ENCODE measurements around the gene FOXP1.

Gene FOXP1

GRCh38 chr3:71503525-71504249, 79.8 kb downstream of the FOXP1 start (continued):
- TF ChIP-seq ZFP30 (CRISPR knock-in tag; IDR thresholded peaks at IDR 0.05) (no peak), ZNF70 (CRISPR knock-in tag; IDR thresholded peaks at IDR 0.05) (no peak), ZNF8 (CRISPR knock-in tag; IDR thresholded peaks at IDR 0.05) (no peak), GLIS3 (CRISPR knock-in tag; IDR thresholded peaks at IDR 0.05) (no peak)

GRCh38 chr3:71502066-71502625, 81.4 kb downstream of the FOXP1 start:
- ATAC-seq: no peak
- TF ChIP-seq CSDC2 (CRISPR knock-in tag; IDR thresholded peaks at IDR 0.05): no peak
- no peak for TF ChIP-seq ZC3H10 (CRISPR knock-in tag; IDR thresholded peaks at IDR 0.05)
- TF ChIP-seq CSRNP3 (CRISPR knock-in tag; IDR thresholded peaks at IDR 0.05): no peak
- no peak for TF ChIP-seq POU6F1 (CRISPR knock-in tag; IDR thresholded peaks at IDR 0.05; ENCODE audit: borderline replicate concordance, low read depth)
- no peak for TF ChIP-seq ZNF565 (CRISPR knock-in tag; conservative IDR thresholded peaks at IDR 0.05; ENCODE audit: low read depth)

GRCh38 chr3:71500696-71501095, 82.8 kb downstream of the FOXP1 start:
- ATAC-seq: no peak
- TF ChIP-seq ZNF565 (CRISPR knock-in tag; conservative IDR thresholded peaks at IDR 0.05; ENCODE audit: low read depth): no peak
- TF ChIP-seq POU6F1 (CRISPR knock-in tag; IDR thresholded peaks at IDR 0.05; ENCODE audit: borderline replicate concordance, low read depth): no peak
- TF ChIP-seq ZNF8 (CRISPR knock-in tag; IDR thresholded peaks at IDR 0.05): no peak
- no peak for TF ChIP-seq TSHZ2 (CRISPR knock-in tag; IDR thresholded peaks at IDR 0.05)
- TF ChIP-seq PATZ1 (CRISPR knock-in tag; IDR thresholded peaks at IDR 0.05; ENCODE audit: borderline replicate concordance): no peak
- no peak for TF ChIP-seq ZFP30 (CRISPR knock-in tag; IDR thresholded peaks at IDR 0.05)
- no peak for TF ChIP-seq OSR1 (CRISPR knock-in tag; IDR thresholded peaks at IDR 0.05)
- no peak for TF ChIP-seq GLIS3 (CRISPR knock-in tag; IDR thresholded peaks at IDR 0.05)
- TF ChIP-seq TCF4 (CRISPR knock-in tag; IDR thresholded peaks at IDR 0.05; ENCODE audit: borderline replicate concordance): no peak
- no peak for TF ChIP-seq RARB (CRISPR knock-in tag; IDR thresholded peaks at IDR 0.05)
- TF ChIP-seq ESRRG (CRISPR knock-in tag; IDR thresholded peaks at IDR 0.05): no peak
- no peak for TF ChIP-seq PPARA (CRISPR knock-in tag; IDR thresholded peaks at IDR 0.05; ENCODE audit: borderline replicate concordance)
- TF ChIP-seq CSRNP3 (CRISPR knock-in tag; IDR thresholded peaks at IDR 0.05): no peak
- no peak for TF ChIP-seq TOX (CRISPR knock-in tag; IDR thresholded peaks at IDR 0.05; ENCODE audit: borderline replicate concordance)
- TF ChIP-seq ZC3H10 (CRISPR knock-in tag; IDR thresholded peaks at IDR 0.05): no peak
- TF ChIP-seq ARNTL (CRISPR knock-in tag; IDR thresholded peaks at IDR 0.05; ENCODE audit: borderline replicate concordance, low read depth): no peak
- no peak for TF ChIP-seq BACH2 (CRISPR knock-in tag; IDR thresholded peaks at IDR 0.05; ENCODE audit: borderline replicate concordance)
- no peak for TF ChIP-seq ZNF70 (CRISPR knock-in tag; IDR thresholded peaks at IDR 0.05)

All from SK-N-SH treated with all-trans-retinoic acid at 6 μM for 48 hours (cell line).